ENCODE data around the gene ANKRD6. TPM values are rescaled to one million over a fixed set of nuclear protein-coding genes. Genes with fewer than 3 reads are reported as not detected.

Gene ANKRD6
- total RNA-seq, 2 experiments from 2014 or later, result 2.4 to 7.0 TPM

DNA sequence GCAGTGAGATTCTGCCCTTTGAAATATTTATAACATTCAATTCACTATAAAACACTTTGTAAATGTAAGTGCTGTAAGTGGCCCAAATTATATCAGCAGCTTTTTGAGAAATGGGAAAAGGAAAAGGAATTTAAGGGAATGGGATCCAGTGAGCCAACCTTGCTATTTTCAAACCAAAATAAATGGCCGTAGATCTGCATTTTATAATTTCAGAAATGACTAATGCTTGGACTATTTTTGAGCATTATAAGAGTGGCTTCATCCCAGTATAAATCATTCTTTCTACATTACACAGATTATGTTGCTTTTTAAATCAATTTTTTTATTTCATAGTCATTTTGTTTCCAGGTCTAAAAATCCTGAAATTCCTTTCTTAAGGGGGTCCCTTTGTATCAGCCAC, 49.2 kb downstream of the ANKRD6 start:
- TF ChIP-seq, protein P1, sequence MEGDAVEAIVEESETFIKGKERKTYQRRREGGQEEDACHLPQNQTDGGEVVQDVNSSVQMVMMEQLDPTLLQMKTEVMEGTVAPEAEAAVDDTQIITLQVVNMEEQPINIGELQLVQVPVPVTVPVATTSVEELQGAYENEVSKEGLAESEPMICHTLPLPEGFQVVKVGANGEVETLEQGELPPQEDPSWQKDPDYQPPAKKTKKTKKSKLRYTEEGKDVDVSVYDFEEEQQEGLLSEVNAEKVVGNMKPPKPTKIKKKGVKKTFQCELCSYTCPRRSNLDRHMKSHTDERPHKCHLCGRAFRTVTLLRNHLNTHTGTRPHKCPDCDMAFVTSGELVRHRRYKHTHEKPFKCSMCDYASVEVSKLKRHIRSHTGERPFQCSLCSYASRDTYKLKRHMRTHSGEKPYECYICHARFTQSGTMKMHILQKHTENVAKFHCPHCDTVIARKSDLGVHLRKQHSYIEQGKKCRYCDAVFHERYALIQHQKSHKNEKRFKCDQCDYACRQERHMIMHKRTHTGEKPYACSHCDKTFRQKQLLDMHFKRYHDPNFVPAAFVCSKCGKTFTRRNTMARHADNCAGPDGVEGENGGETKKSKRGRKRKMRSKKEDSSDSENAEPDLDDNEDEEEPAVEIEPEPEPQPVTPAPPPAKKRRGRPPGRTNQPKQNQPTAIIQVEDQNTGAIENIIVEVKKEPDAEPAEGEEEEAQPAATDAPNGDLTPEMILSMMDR (conservative IDR thresholded peaks at IDR 0.05; ENCODE audit: low read length), result no peak
- no peak for TF ChIP-seq EZH2phosphoT487 (IDR thresholded peaks at IDR 0.05; ENCODE audit: borderline replicate concordance, low read depth, low read length)
- Histone ChIP-seq H3K9me3 (ENCODE audit: low read length) (no peaks in the 10 kb centered on the region), H3K4me2 (ENCODE audit: low read length) (no peak overlapping the region), H3K27ac (ENCODE audit: low read depth, low read length, poor library complexity, severe bottlenecking) (no peak overlapping the region), H3K79me2 (ENCODE audit: insufficient read depth, low read depth, low read length) (no peaks in the 10 kb centered on the region), H3K9me2 (ENCODE audit: insufficient read depth, low read length) (no peaks in the 10 kb centered on the region), H3K4me3 (ENCODE audit: low read depth, low read length, poor library complexity, severe bottlenecking) (no peak overlapping the region), H3K36me3 (ENCODE audit: insufficient read depth, low read length) (no peaks in the 10 kb centered on the region), H2AFZ (ENCODE audit: low read length) (no peak overlapping the region), H4K20me1 (ENCODE audit: insufficient read depth, low read length) (no peaks in the 10 kb centered on the region), H3K4me1 (ENCODE audit: insufficient read depth, low read length, poor library complexity, severe bottlenecking) (no peaks in the 10 kb centered on the region)
- no peak for DNase-seq (ENCODE audit: low spot score)
- intact Hi-C loops (cut with micrococcal nuclease; ENCODE audit: unreplicated experiment), result no loop called here
- CTCF ChIA-PET (ENCODE audit: unreplicated experiment), result no interaction called here
- BruUV-seq (replicated peaks), result no TSS peak
- POLR2A ChIA-PET, result interaction anchor here (0.8 kb wide), 1 partner anchor 10 kb away, joined by 3 read pairs; no protein-coding TSS in a partner anchor

GRCh38 chr6:89483111-89483720, 50.3 kb downstream of the ANKRD6 start:
- CTCF ChIA-PET (ENCODE audit: unreplicated experiment), result no interaction called here
- no peak overlapping the region for H3K27ac ChIP-seq (ENCODE audit: low read depth, low read length, poor library complexity, severe bottlenecking)
- H4K20me1 ChIP-seq (ENCODE audit: insufficient read depth, low read length), result no peaks in the 10 kb centered on the region
- BruUV-seq (replicated peaks), result no TSS peak
- no peaks in the 10 kb centered on the region for H3K9me2 ChIP-seq (ENCODE audit: insufficient read depth, low read length)
- no peaks in the 10 kb centered on the region for H3K4me1 ChIP-seq (ENCODE audit: insufficient read depth, low read length, poor library complexity, severe bottlenecking)
- TF ChIP-seq EZH2phosphoT487 (IDR thresholded peaks at IDR 0.05; ENCODE audit: borderline replicate concordance, low read depth, low read length), result no peak
- TF ChIP-seq, protein P1 (conservative IDR thresholded peaks at IDR 0.05; ENCODE audit: low read length), result no peak
- H3K9me3 ChIP-seq (ENCODE audit: low read length), result no peaks in the 10 kb centered on the region
- intact Hi-C loops (cut with micrococcal nuclease; ENCODE audit: unreplicated experiment), result no loop called here
- no peak overlapping the region for H2AFZ ChIP-seq (ENCODE audit: low read length)
- no peak for DNase-seq (ENCODE audit: low spot score)
- no peak overlapping the region for H3K4me3 ChIP-seq (ENCODE audit: low read depth, low read length, poor library complexity, severe bottlenecking)
- POLR2A ChIA-PET, result interaction anchor here (0.5 kb wide), 1 partner anchor 120 kb away, joined by 5 read pairs; no protein-coding TSS in a partner anchor
- H3K36me3 ChIP-seq (ENCODE audit: insufficient read depth, low read length), result no peaks in the 10 kb centered on the region
- no peak overlapping the region for H3K4me2 ChIP-seq (ENCODE audit: low read length)
- H3K79me2 ChIP-seq (ENCODE audit: insufficient read depth, low read depth, low read length), result no peaks in the 10 kb centered on the region

DNA sequence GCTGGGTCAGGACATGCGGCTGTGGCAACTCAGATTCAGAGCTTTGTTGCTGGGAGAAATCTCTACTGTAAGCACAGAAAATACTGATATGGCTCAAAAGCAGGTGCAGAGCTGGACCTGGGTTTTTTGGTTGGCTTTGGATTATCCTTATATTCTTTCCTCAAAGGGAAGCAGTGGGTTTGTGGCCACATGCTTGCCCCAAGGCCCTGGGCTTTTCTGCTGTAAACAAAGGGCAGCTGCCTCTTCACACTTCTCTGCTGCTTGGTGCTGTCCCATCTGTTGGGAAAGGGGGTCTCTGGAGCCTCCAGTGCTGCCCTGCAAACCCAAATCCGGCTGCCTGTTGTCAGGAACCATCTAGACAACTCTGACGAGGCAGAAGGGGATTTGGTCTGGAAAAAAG, 52.4 kb downstream of the ANKRD6 start:
- Histone ChIP-seq H2AFZ (ENCODE audit: low read length) (no peak overlapping the region), H3K79me2 (ENCODE audit: insufficient read depth, low read depth, low read length) (no peaks in the 10 kb centered on the region), H3K4me1 (ENCODE audit: insufficient read depth, low read length, poor library complexity, severe bottlenecking) (no peaks in the 10 kb centered on the region), H3K36me3 (ENCODE audit: insufficient read depth, low read length) (no peaks in the 10 kb centered on the region), H3K4me2 (ENCODE audit: low read length) (no peak overlapping the region), H3K9me3 (ENCODE audit: low read length) (no peaks in the 10 kb centered on the region), H4K20me1 (ENCODE audit: insufficient read depth, low read length) (no peaks in the 10 kb centered on the region), H3K4me3 (ENCODE audit: low read depth, low read length, poor library complexity, severe bottlenecking) (no peak overlapping the region), H3K27ac (ENCODE audit: low read depth, low read length, poor library complexity, severe bottlenecking) (no peak overlapping the region), H3K9me2 (ENCODE audit: insufficient read depth, low read length) (no peaks in the 10 kb centered on the region)
- DNase-seq (ENCODE audit: low spot score), result no peak
- ChIA-PET POLR2A (no interaction called here), CTCF (ENCODE audit: unreplicated experiment) (no interaction called here)
- no TSS peak for BruUV-seq (replicated peaks)
- no peak for TF ChIP-seq EZH2phosphoT487 (IDR thresholded peaks at IDR 0.05; ENCODE audit: borderline replicate concordance, low read depth, low read length)
- TF ChIP-seq, protein P1 (conservative IDR thresholded peaks at IDR 0.05; ENCODE audit: low read length), result no peak
- intact Hi-C loops (cut with micrococcal nuclease; ENCODE audit: unreplicated experiment), result no loop called here
